Loucy (cell line): ENCODE results near the gene LUC7L.

Source experiments
- CTCF ChIP-seq: fragments of 200-600 bp; sonication (generic); conservative IDR thresholded peaks from 2 replicates; pipeline ENCODE4 v1.5.1; 2014; ENCODE audit warnings: mild to moderate bottlenecking, antibody characterized with exemption, low read length
- EZH2phosphoT487 ChIP-seq: fragments of 200-600 bp; IDR thresholded peaks from 2 replicates; pipeline ENCODE4 v1.6.1; 2018; ENCODE audit warnings: antibody characterized with exemption, mild to moderate bottlenecking, moderate library complexity, borderline replicate concordance

GRCh38 chr16:170788-171187 is 58.5 kb downstream of the LUC7L start:
- no peak for TF ChIP-seq CTCF
- no peak for TF ChIP-seq EZH2phosphoT487
